H1 (cell line): ENCODE results near the gene PSMC3. TPM values are rescaled to one million over a fixed set of nuclear protein-coding genes. Genes with fewer than 3 reads are reported as not detected.

Source experiments
- CHD7 ChIP-seq: fragments of 300-600 bp; sonication (generic); IDR thresholded peaks from 2 replicates; pipeline ENCODE4 v1.7.1; 2012; ENCODE audit warnings: low read length, moderate library complexity, mild to moderate bottlenecking, inconsistent platforms; ENCODE audit not compliant: insufficient replicate concordance
- polyA plus RNA-seq, 7 experiments: library from polyadenylated mRNA; depleted of rRNA in 3 of 7; stranded (reverse) in 5 of 7; unstranded in 2 of 7; fragments of >200 nt in 5 of 7; fragments of 200-250 nt in 2 of 7; gene quantifications; 1 replicate in 5 of 7; 2 replicates in 1 of 7; 4 replicates in 1 of 7; pipeline versions ENCODE4 v1.2.1 to v1.2.3, GENCODE V29; 2011 to 2013; ENCODE audit warnings: missing spikeins in 2 of 7, mixed read lengths in 2 of 7
- total RNA-seq: library from RNA; stranded (reverse); fragmentation: NEBNext Ultra II Directional; extraction: Animal tissue kit (Norgen Biotek cat#: 25700); gene quantifications from 2 replicates; pipeline ENCODE4 v1.2.1, GENCODE V29; 2021

The PSMC3 gene
- total and polyA plus RNA-seq, 2 of the 8 experiments (the other 6 are each of a cell fraction or from before 2014, with no cell fraction given): 105 to 160 TPM

GRCh38 chr11:47393163-47394049 lies 32.8 kb downstream of the PSMC3 start (continued):
- no peak for TF ChIP-seq CHD7
